GM19043 (cell line): ENCODE results near the gene PSMD13.

ENCODE experiments used
- ATAC-seq: cut with Tn5 transposase; IDR thresholded peaks from one replicate; pipeline ENCODE4 v1.9.1; 2021; ENCODE audit warnings: low read depth; ENCODE audit not compliant: unreplicated experiment

Gene PSMD13

GRCh38 chr11:297051-297585, 60.3 kb downstream of the PSMD13 start:
- ATAC-seq: no peak

GRCh38 chr11:297586-298405, 61.0 kb downstream of the PSMD13 start:
- no peak for ATAC-seq

- ATAC-seq: no peak
Observed at GRCh38 chr11:298406-299065, 61.8 kb downstream of the PSMD13 start.

GRCh38 chr11:299081-299891, 62.5 kb downstream of the PSMD13 start, which contains the start of gene IFITM5:
TSS of gene IFITM5 (minus strand) at chr11:299526. CDS start at chr11:299490, 36 bp downstream.
- ATAC-seq: no peak

GRCh38 chr11:299951-300735, 63.4 kb downstream of the PSMD13 start:
- ATAC-seq: no peak
